Activated T-cell treated with anti-CD3 and anti-CD28 coated beads, Interleukin-2, amount 50 U/mL, for 1 hour (primary cell): ENCODE results near the gene TRMT112.

Experiments
- DNase-seq: peaks from one replicate; pipeline ENCODE4 v3.0.0-alpha.2; 2020

The TRMT112 gene

DNA sequence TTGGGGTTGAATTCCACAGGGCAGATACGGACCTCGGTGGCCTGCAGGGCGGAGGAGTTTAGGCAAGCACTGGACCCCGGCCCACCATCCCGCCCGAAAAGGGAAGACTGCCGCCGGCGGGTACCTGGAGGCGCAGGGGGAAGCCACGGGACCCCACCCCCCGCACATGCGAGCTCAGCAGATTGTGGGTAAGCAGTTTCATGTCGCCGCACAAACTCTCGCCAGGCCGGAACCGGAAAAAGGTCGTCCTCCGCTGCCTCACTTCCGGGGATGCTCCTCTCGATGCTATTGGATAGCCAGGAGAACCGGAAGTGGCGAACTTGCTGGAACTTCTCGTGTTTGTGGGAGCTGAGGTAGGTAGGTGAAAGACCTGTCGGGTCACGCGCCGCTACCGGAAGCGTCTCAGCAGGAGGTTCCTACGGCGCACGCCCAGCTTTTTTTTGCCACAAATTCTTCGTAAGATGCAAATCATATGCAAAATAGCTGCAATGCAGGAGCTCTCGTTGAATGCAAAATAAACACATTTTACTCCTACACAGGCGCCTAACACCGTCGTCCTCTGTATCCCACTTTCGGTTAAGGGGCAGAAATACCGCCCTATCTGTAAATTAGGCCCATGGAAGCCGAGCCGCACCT lies at the start of gene TRMT112:
Gene TRMT112, minus strand, starts transcription at position 235 of the 636 bp plus-strand sequence. Its CDS starts 33 bp downstream, at position 202.
- peak; percentile 87 for DNase-seq

DNA sequence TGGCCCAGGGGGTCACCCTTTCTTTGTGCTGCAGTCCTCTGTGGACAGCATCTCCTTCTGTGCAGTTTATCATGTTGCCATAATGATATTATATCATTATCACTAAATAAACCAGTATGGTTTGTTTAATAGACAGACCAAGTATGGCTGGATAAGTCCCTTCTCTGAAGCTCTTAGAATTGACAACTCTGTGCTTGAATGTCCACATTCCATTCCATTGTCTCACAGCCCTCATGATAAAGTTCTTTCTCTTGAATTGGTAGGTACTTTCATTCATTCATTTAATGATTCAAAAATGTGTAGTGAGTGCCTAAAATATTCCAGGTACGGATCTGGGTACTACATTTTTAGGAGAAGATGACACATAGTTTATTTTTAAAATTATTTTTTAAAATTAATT lies 49.4 kb upstream of the TRMT112 start:
- no peak for DNase-seq

DNA sequence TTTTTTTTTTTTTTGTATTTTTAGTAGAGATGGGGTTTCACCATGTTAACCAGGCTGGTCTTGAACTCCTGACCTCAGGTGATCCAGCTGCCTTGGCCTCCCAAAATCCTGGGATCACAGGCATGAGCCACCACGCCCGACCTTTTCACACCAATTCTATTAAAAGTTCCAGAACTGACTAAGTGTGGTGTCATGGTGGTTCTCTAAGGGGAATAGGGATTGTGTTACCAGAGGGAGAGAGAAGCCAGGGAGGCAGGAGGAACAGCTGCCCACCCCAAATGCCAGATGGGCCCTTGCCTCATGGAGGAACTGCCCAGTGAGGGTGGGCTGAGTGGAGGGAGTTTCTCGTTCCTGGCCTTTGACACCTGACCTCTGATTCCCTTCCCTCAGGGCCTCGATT lies 47.6 kb upstream of the TRMT112 start:
- no peak for DNase-seq

DNA sequence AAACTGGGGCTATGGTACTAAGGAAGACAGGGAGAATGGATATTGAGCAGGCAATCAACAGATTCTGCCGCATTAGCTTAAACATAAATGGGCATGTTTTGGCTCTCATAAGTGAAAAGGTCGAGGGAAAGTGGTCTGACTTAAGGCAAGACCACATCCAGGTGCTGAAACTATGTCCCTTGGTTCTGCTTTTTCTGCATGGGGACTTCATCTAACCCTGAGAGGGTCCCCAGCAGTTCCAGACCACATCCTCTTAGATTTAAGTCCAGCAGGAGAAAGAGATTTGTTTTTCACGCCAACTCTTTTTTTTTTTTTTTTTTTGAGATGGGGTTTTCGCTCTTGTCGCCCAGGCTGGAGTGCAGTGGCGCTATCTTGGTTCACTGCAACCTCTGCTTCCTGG lies 47.1 kb upstream of the TRMT112 start:
- DNase-seq, result no peak

DNA sequence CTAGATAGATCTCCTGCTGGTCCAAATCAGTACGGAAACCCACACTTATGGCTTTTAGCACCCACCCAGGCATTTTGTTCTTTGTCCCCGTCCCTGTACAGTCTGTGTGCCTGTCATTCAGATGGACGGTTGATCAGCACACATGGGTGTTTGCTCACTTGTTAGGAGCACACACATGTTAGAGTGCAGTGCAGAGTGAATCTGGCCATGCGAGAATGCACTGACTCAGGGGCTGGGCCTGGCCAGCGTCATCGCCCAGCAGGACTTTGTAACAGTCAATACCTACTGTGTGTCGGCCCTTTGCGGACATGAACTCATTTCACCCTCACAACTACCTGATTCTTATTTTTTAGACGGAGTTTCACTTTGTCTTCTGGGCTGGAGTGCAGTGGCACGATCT lies 45.0 kb upstream of the TRMT112 start:
- no peak for DNase-seq

DNA sequence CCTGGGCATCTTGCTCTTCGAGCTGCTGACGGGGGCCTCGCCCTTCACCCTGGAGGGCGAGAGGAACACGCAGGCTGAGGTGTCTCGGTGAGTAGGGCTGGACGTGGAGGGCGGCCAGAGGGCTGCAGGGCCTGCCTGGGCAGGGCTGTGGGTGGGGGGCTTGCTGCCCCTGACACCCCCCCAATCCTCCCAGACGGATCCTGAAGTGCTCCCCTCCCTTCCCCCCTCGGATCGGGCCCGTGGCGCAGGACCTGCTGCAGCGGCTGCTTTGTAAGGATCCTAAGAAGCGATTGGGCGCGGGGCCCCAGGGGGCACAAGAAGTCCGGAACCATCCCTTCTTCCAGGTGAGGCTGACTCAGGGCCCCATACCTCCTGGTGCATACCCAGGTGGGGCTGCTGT lies 44.3 kb upstream of the TRMT112 start:
- no peak for DNase-seq

DNA sequence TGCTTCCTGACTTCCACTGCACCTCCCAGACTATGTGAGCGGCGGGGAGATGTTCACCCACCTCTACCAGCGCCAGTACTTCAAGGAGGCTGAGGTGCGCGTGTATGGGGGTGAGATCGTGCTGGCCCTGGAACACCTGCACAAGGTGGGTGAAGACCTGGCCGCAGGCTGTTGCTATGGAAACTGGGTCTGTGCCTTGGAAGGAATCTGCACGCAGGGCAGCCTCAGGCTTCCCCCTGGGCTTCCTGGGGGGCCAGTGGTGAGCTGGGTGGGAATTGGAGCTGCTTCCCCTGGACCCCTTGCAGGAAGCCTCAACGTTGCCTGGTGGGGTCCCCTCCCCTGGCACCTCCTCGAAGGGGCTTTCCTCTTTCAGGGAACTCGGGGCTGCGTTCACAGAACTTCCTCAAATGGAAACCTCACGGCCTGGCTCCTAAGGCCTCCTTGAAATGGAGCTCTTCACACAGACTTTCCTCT lies 43.1 kb upstream of the TRMT112 start:
- DNase-seq, result no peak

DNA sequence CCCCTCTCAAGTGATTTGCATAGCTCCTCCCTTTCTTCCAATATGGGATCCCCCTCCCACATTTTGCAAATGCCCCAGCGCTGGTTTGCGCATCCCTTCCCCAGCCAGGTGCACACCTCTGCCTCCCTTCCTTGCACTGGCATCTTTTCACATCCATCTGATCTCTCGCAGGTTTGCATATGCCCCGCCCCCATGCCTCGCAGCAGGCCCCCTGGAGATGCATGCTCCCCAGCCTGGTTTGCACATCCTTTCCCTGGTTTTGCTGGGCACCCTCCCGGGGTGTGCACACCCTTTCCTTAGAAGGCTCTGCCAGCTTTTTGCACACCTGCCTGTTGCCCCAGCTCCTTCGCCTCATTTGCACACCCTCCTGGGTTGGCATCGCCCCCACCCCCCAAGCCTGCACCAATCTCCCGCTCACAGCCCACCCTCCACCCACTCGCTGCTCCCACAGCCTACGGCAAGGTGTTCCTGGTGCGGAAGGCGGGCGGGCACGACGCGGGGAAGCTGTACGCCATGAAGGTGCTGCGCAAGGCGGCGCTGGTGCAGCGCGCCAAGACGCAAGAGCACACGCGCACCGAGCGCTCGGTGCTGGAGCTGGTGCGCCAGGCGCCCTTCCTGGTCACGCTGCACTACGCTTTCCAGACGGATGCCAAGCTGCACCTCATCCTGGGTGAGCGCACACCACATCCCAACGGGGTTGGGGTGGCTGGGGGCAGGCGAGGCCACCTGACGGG lies 42.5 kb upstream of the TRMT112 start:
- DNase-seq, result peak; percentile 51

DNA sequence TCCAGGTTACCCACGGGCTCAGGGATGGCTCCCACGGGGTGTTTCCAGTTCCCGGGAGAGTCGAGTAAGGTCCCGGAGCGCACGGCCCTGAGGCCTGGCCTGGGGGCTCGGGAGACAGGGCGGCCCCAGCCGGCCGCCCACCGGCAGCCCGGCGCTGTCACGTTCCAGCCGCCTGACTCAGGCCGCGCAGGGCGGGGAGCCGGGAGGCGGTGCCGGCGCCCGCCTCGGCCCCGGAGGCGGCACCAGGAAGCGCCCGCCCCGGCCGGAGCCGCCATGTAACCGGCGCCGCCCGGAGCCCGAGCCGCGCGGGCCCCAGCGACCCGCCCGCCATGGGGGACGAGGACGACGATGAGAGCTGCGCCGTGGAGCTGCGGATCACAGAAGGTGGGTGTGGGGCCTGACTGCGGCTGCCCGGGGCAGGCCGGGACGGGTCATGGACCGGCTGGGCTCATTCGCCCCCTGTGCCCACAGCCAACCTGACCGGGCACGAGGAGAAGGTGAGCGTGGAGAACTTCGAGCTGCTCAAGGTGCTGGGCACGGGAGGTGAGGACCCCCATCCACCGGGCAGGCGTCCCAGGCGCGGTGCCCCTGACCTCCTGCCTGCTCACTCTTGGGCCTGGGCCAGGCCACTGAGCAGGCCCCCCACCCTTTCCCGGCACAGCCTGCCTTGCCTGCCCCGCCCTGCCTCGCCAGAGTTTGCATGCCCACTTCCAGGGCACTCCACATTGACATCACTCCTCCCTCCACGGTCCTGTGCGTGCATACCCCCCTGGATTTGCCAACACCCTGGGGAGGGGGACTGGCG lies 41.8 kb upstream of the TRMT112 start, which contains the start of gene RPS6KA4:
Gene RPS6KA4, plus strand, starts transcription at position 256 of the 805 bp plus-strand sequence. Its CDS starts 74 bp downstream, at position 330.
- DNase-seq, result peak; percentile 63

DNA sequence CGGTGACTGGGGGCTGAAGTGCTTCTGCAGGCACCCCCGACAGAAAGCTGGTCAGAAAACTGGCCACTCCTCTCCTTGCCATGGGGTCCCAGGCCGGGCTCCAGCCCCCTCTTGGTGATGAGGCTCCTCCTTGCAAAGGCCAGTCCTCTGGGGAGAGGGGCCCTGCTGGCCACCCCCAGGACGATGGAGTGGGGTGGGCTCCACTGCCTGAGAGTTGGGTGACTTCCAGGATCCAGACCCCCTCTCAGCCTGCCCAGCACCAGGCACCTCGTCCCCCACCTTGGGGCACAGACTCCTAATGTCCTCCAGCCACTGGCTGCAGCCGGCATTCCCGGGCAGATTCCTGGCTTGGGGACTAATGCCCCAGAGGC lies 41.2 kb upstream of the TRMT112 start:
- DNase-seq, result no peak

DNA sequence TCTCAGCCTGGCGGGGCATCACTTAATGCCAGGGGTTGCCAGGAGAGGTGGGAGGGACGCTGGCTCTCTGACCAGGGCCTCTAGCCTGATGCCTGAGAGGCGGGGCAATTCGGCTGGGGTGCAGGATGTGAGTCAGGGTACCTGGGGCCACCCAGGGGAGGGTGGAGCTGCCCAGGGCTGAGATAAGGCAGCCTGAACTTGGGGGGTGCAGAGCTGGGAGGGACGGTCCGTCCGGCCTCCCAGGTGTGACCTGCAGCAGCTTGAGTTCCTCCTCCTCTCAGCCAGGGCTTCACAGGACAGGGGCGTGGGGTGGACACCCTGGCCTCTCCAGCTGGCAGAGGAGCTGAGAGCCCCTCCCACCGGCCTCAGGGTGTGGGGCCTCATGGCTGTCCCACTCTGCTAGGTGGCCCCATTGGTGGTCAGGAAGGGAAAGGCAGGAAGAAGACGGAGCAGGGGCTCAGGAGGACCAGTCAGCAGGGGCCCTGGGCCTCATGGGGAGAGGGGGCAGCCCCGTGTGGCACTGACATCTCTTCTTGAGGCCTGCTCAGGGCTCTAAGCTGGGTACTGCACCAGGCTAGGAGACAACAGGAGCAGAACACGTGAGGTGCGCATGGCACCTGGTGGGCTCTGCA lies 40.7 kb upstream of the TRMT112 start:
- DNase-seq, result peak; percentile 60

DNA sequence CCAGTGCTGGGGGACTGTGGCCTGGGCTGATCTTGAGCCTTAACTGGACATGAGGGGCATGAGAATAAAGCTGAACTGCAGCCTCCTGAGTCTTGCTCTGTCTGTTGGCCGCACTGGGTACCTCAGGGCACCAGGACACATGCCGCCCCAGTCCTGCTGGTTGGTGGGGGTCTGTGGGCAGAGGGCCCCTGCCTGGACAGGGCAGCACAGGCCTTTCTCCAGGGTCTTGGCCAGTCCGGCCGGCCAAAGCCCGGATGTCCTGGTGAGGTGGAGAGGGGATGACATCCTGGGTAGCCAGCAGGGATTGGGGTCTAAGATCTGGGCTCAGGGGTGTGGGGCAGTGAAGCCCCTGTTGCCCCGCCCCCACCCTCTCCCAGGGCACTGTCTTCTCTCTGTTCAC lies 40.1 kb upstream of the TRMT112 start:
- no peak for DNase-seq

DNA sequence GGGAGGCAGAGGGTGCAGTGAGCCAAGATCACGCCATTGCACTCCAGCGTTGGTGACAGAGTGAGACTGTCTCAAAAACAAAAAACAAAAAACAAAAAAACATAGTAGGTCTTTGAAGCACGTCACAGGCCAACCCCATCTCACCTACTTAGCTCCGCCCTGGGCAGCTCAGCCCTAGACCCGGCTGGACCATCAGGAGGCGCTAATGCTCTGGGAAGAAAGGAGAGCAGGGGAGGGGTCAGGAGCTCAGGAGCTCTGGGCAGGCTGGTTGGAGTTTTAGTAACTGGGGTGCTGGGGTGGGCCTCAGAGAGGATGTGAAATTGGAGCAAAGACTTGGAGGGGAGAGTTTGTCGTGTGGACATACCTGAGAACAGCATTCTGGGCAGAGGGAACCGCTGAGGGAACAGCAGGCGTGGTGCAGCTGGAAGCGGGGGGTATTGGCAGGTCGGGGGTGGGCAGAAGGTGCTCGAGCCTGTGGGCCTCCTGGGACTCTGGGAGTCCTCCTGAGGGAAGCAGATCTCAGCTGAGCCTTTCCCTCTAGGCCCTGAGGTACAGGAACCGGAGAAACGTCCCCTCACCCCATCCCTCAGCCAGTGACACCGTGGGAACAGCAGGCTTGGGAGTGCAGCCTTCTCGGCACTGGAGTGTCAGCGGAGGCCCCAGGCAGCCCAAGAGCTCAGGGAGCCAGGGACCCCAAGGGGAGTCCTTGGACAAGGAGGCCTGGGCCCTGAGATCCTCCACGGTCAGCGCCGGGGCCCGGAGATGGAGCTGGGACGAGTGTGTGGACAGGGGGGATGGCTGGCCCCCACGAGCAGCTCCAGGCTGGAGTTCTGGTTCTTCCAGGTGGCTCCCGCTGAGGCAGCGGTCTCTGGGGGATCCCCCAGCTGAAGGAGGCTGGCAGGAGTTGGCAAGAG lies 39.4 kb upstream of the TRMT112 start:
- DNase-seq, result no peak

DNA sequence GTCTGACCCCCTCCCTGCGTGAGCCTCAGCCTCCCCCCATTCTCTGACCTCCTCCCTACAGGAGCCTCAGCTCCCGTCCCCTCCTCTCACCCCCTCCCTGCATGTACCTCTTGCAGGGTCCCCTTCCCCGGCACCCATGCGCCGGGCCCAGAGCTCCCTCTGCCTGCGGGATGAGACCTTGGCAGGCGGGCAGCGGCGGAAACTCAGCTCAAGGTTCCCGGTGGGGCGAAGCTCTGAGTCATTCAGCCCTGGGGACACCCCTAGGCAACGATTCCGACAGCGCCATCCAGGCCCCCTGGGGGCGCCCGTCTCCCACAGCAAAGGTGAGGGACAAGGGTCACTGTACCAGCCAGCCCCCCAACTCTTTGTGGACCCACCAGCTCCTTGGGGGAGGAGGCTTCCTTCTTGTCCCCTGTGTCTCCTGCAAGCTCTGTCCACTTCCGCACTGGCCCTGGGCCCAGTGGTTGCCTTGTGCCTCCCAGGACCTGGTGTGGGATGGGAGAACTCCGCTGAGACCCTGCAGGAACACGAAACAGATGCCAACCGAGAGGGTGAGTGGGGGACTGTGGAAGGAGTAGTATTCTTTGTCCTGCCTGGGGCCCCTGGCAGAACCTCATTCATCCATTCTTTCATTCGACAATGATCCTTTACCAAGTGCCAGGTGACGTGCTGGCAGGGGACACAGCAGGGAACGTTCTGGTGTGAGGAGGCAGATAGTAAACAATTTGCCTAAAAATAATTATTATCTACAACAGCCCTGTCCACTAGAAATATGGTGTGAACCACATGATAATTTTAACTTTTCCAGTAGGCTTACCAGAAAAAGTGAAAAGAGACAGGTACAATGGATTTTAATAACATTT lies 38.0 kb upstream of the TRMT112 start:
- DNase-seq, result peak; percentile 60

DNA sequence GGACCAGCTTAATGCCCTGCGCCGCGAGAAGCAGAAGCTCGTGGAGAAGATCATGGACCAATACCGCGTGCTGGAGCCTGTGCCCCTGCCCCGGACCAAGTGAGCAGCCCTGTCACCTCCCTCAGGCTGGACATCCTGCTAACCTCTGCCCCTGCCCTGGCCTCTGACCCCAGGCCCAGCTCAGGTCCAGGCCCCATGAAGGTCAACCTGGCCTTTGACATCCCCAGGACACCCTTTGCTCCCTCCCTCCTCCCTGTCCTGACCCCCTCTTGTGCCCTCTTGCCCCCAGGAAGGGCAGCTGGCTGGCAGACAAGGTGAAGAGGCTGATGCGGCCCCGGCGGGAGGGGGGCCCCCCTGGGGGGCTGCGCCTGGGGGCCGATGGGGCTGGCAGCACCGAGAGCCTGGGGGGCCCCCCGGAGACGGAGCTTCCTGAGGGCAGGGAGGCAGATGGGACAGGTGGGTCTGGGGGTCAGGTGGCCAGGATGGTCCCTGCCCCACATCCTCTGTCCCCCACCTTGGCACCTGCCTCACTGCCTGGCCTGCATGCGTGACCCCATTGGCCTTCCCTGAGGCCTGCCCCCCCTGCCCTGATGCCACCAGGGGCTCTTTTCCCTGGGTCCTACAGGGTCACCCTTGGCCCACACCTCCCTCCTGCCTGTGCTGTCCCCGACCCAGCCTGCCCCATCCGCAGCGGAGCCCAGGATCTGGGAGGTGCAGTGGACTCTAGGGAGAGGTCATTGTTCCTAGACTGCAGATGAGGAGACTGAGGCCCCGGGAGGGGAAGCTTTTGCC lies 36.6 kb upstream of the TRMT112 start:
- no peak for DNase-seq

DNA sequence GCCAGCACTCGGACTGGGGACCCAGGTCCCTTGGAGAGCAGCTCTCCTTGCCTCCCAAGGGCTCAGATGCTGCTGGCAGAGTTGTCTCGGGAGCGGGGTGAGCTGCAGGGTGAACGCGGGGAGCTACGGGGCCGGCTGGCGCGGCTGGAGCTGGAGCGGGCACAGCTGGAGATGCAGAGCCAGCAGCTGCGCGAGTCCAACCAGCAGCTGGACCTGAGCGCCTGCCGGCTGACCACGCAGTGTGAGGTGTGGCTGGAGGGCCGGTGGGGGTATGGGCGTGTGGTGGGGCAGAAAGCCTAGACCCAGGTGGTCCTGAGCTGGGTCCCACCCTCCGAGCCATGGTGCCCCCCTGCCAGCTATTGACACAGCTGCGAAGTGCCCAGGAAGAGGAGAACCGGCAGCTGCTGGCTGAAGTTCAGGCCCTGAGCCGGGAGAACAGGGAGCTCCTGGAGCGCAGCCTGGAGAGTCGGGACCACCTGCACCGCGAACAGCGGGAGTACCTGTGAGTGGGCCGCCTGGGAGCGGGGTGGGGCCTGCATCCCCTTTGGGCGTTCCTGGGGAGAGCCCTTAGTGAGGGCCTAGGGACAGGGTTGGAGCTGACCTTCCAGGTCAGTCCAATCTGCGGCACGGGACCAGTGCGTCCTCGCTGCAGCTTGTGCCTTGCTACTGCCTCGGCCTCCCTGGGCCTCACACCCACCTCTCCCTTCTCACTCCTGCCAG lies 35.8 kb upstream of the TRMT112 start:
- DNase-seq, result no peak

DNA sequence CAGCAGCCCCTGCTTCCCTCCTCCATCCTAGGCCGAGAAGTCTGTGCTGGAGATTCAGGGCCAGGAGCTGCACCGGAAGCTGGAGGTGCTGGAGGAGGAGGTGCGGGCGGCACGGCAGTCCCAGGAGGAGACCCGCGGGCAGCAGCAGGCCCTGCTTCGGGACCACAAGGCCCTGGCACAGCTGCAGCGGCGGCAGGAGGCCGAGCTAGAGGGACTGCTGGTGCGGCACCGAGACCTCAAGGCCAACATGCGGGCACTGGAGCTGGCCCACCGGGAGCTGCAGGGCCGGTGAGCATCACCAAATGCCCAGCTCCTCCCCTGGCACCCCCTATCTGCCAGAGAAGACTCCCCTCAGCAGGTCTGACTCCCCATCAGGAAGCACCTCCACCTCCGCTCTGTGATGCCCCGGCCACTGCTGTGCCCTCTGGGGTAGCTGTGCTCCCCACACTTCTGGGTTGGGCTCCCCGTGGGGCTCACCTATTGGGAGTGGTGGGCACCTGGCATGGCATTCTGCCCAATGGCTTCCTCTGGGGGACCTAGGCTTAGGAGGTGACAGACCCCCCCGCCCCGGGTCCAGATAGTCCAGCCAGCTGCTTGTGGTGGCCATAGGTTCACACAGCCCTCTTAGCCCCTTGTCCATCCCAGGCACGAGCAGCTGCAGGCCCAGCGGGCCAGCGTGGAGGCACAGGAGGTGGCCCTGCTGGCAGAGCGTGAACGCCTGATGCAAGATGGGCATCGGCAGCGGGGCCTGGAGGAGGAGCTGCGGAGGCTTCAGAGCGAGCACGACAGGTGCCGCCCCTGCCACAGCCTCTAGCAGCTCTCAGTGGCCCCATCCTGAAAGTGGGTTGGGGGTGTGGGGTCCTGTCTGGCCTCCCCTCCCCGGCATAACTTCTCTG lies 35.0 kb upstream of the TRMT112 start:
- no peak for DNase-seq

DNA sequence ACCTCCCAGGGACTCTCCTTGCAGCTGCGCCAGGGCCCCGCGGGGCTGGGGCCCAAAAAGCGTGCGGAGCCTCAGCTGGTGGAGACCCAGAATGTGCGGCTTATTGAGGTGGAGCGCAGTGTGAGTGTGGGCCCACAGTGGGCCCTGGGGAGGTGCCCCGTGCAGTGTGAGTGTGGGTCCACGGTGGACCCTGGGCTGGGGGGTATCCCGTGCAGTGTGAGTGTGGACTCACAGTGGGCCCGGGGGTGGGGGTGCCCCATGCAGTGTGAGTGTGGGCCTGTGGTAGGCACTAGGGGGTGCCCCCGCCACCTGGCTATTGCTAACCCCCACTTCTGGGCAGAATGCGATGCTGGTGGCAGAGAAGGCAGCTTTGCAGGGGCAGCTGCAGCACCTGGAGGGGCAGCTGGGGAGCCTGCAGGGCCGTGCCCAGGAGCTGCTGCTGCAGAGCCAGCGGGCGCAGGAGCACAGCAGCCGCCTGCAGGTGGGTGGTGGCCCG lies 33.8 kb upstream of the TRMT112 start:
- no peak for DNase-seq
